Measurements from ENCODE around the gene PRELID3B. TPM values are rescaled to one million over a fixed set of nuclear protein-coding genes. Genes with fewer than 3 reads are reported as not detected.

PRELID3B gene
- total and polyA plus RNA-seq, 2 of the 13 experiments (the other 11 are each of a cell fraction or from before 2014, with no cell fraction given) = 23.3 to 42.6 TPM

GRCh38 chr20:59015812-59016711 lies 26.5 kb downstream of the PRELID3B start (continued):
- TF ChIP-seq ATF2 (CRISPR knock-in tag; IDR thresholded peaks at IDR 0.05) = peak; percentile 74; the same call in 1 of the 2 replicates
- peak; percentile 86 for TF ChIP-seq IRF2 (CRISPR knock-in tag; IDR thresholded peaks at IDR 0.05)
- TF ChIP-seq TSC22D2 (CRISPR knock-in tag; IDR thresholded peaks at IDR 0.05; ENCODE audit: borderline replicate concordance) = peak; percentile 62; the same call in 1 of the 2 replicates
- peak; percentile 92 for TF ChIP-seq HMG20B (CRISPR knock-in tag; conservative IDR thresholded peaks at IDR 0.05)
- TF ChIP-seq ZNF549 (CRISPR knock-in tag; IDR thresholded peaks at IDR 0.05) = no peak
- TF ChIP-seq ZNF607 (CRISPR knock-in tag; IDR thresholded peaks at IDR 0.05; ENCODE audit: borderline replicate concordance) = peak; percentile 27; the same call in 1 of the 2 replicates
- no peak for TF ChIP-seq ZNF317 (CRISPR knock-in tag; IDR thresholded peaks at IDR 0.05)
- TF ChIP-seq HDAC6 (IDR thresholded peaks at IDR 0.05; ENCODE audit: low read depth, low read length) = no peak
- TF ChIP-seq SOX6 (IDR thresholded peaks at IDR 0.05) = no peak
- TF ChIP-seq SOX6 (CRISPR knock-in tag; IDR thresholded peaks at IDR 0.05) = no peak
- no peak for TF ChIP-seq ZNF776 (CRISPR knock-in tag; IDR thresholded peaks at IDR 0.05)
- TF ChIP-seq ZNF749 (CRISPR knock-in tag; IDR thresholded peaks at IDR 0.05; ENCODE audit: borderline replicate concordance) = no peak
- TF ChIP-seq ETV6 (CRISPR knock-in tag; conservative IDR thresholded peaks at IDR 0.05) = 0 out of 2 replicates have a peak, but pooled peaks have one; percentile 84
- TF ChIP-seq ZNF609 (CRISPR knock-in tag; IDR thresholded peaks at IDR 0.05; ENCODE audit: borderline replicate concordance) = peak; percentile 99
- TF ChIP-seq ZNF12 (CRISPR knock-in tag; IDR thresholded peaks at IDR 0.05) = peak; percentile 74; the same call in 1 of the 2 replicates
- no peak for TF ChIP-seq FUBP1 (CRISPR knock-in tag; IDR thresholded peaks at IDR 0.05; ENCODE audit: borderline replicate concordance)
- no peak for TF ChIP-seq SMARCC2 (IDR thresholded peaks at IDR 0.05)
- no peak for TF ChIP-seq ZBTB46 (CRISPR knock-in tag; IDR thresholded peaks at IDR 0.05; ENCODE audit: borderline replicate concordance)
- TF ChIP-seq SPEN (CRISPR knock-in tag; IDR thresholded peaks at IDR 0.05; ENCODE audit: low read depth) = no peak; the same call in 1 of the 2 replicates

Data from HepG2 (cell line).